GM18511 (cell line): Measurements from ENCODE around the gene LRMDA.
"Not testable (repeated sequence)": the region's sequence is repeated elsewhere in the genome, so short reads cannot be mapped to it uniquely, and the experiment has no call there.

ENCODE experiments used
- ATAC-seq: cut with Tn5 transposase; IDR thresholded peaks from one replicate; pipeline ENCODE4 v1.9.1; 2021; ENCODE audit warnings: mild to moderate bottlenecking, moderate library complexity; ENCODE audit not compliant: unreplicated experiment

The LRMDA gene

GRCh38 chr10:76125900-76126299 lies 694.5 kb downstream of the LRMDA start:
- ATAC-seq: no peak

- ATAC-seq: no peak
Measured at GRCh38 chr10:76126607-76127527, 695.4 kb downstream of the LRMDA start.

DNA sequence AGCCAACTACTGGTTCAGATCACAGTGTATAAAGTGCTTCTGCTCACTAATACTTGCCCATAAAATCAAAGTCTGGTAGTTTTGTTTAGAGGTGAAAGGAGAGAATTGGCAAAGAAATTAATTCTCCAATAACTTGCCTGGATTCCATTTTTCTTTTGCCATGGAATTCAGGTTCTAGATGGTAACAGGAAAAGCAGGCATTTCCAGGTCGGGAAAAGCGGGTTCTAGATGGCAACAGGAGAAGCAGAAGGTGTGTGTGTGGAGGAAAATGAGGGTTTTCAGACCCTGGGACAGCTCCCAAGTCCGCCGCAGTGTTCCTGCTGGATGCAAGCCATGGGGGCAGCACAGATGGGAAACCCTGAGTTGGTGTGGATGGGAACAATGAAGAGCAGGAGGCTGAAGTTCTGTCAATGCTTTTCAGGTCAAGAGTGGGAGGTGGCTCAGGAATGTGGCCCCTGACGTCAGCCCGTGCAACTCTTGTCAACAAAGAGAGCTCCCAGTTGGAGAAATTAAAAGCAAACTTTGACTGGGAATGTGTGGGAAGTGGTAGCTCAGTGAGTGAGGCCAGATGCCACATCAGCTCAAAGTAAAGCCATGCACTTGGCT lies 696.7 kb downstream of the LRMDA start:
- no peak for ATAC-seq

DNA sequence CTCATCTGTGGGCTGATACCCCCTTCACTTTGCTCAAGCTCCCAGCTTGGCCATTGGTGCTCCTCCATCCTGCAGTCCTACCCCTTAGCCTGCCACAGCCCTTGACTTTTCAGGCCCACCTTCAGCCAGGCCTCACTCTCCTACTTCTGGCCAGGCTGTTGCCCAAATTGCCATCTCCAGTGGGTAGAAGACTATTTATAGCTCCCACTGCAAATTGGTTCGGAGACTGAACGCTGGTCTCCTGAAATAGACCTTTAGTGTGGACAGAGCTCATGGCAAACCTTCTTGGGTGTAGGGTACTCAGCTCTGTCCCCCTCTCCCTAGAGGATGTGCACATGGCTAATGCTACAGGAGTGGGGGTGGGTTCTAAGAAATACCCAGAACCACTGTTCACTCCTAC lies 697.8 kb downstream of the LRMDA start:
- no peak for ATAC-seq

GRCh38 chr10:76130892-76131291 lies 699.5 kb downstream of the LRMDA start:
- no peak for ATAC-seq

GRCh38 chr10:76133597-76134255 lies 702.3 kb downstream of the LRMDA start:
- no peak for ATAC-seq

DNA sequence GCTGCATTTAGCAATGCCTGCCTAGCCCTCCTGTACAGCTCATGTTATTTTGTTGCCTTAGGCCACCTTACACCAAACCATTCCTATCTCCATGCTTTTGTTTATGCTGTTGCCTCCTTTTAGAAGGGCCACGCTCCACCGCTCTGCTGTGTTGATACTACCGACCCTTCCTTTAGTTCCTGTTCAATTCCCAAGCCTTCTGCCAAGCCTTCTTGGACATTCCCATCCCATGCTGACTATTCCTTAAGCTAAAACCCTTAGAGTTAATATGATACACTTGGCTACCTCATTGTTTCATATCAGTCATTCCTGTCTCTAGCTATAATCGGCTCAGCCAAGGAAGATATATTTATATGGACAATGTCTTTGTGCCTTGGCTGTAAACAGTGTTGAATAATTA lies 705.5 kb downstream of the LRMDA start:
- no peak for ATAC-seq

DNA sequence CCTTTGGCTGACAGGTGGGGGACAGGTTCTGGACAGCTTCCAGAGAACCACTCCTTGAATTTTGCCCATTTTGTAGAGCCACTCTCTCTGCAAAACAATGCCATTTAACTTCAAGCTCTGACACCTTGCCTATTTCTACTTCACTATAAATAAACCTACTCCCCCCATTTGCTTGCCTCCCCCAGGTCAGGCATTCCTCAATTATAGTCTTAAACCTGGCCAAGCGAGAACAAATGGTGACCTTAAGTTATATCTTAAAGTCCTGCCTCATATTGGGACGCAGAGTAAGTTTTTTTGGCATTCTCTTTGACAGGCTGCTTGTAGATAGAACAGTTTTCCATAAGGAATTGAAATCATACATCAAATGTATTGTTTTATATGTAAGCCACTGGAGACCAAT lies 706.9 kb downstream of the LRMDA start:
- ATAC-seq: no peak

- no peak for ATAC-seq
Measured at GRCh38 chr10:76138906-76139305, 707.5 kb downstream of the LRMDA start.

GRCh38 chr10:76139431-76139830 lies 708.0 kb downstream of the LRMDA start:
- ATAC-seq: no peak

DNA sequence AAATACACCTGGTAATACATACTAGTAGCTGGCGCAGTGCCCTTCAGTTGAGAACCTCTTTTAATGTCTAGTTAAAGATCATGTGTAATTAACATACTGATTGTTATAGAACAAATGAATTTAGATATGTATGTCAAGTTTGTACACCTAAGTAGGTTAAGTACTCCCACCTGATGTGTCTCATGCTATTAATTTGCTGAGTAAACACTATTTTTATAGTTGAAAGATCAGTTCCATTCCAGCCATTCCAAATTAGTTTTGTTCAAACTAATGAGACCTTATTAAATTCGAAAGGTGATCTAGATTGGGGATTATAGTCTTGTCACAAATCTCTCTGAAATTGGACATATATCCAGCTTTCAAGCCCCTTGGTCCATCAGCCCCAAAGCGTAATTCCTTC lies 710.0 kb downstream of the LRMDA start:
- ATAC-seq: no peak

DNA sequence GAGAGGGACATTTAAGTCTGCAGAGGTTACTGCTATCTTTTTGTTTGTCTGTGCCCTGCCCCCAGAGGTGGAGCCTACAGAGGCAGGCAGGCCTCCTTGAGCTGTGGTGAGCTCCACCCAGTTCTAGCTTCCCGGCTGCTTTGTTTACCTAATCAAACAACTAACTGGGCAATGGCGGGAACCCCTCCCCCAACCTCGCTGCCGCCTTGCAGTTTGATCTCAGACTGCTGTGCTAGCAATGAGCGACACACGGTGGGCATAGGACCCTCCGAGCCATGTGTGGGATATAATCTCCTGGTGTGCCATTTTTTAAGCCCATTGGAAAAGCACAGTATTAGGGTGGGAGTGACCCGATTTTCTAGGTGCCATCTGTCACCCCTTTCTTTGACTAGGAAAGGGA lies 716.8 kb downstream of the LRMDA start:
- not testable (repeated sequence) for ATAC-seq

DNA sequence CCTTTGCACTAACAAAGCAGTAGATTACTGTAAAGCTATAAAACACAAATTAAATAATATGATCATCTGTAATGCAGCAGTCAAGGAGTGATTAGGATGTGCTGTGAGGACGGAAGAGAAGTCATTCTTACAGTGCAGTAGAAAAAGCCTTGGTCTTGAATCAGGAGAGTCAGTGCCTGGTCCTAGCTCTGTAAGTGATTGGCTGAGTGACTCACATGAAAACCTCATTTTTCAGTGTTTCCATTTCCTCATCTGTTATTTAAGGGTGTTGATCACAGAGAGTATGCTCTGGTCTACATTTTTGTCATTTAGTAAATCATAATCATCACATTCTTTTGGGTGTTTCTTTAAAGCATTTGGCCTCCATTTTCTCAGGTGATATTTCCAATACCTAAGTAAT lies 717.8 kb downstream of the LRMDA start:
- no peak for ATAC-seq

- ATAC-seq: no peak
Measured at GRCh38 chr10:76149602-76150138, 718.2 kb downstream of the LRMDA start.

DNA sequence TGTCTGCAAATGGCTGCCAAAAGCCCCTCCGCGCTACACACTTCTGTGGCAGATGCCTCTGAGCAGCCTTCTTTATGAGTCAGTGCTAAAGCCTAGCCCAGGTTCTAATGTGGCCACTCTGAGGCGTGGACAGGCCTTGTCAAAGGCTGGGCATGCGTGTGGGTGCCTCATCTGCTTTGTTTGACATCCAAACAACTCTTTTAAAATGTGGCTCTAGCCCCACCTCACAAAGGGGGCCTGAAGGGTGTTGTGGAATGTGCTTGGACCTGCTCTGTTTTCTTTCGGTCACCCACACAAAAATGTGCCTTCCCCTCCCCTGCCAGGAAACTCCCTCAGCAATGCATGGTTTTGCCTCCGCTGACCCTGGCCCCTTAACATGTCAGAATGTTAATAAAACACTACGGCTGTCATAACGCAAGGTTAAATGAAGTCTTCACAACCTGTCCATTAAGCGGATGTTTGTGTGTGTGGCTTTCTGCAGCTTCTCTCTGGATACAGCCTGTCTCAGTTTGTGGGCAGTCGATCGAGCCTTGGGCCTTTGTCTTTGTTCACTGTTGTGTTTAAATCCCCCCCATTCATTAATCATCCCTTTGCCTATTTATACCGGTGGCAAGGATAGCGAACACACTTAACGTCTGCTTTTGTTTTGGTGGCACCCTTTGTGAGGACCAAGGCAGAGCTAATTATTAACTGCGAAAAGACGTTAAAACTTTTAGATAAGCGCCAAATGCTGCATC lies 718.9 kb downstream of the LRMDA start:
- no peak for ATAC-seq

- no peak for ATAC-seq
Measured at GRCh38 chr10:76150876-76151288, 719.5 kb downstream of the LRMDA start.

DNA sequence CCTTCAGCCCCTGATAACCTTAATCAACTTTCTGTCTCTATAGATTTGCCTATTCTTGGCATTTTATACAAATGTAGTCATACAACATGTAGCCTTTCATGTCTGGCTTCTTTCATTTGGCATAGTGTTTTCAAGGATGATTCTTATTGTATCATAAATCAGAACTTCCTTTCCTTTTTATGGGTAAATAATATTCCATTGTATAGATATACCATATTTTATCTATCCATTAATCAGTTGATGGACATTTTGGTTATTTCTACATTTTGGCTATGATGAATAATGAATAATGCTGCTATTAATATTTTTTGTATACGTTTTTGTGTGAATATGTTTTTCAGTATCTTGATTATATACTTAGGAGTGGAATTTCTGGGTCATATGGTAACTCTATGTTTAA lies 720.8 kb downstream of the LRMDA start:
- ATAC-seq: no peak

- ATAC-seq: no peak
Measured at GRCh38 chr10:76155961-76156360, 724.5 kb downstream of the LRMDA start.

GRCh38 chr10:76160446-76161300 lies 729.2 kb downstream of the LRMDA start:
- ATAC-seq: no peak

DNA sequence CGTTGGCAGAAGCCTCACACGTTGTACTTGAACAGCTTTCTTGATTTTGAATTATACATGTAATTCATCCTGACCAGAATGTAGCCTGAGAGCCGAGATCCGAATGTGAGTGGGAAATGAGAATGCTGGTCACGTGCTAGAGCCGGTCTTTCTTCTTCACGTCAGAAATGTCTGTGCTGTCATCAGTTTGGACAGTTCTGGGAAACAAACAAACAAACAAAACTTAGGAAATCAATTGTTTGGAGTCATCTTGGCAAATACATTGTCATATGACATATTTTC lies 729.8 kb downstream of the LRMDA start:
- ATAC-seq: no peak
